Keratinocyte (primary cell): ENCODE results near the gene TRAF3. TPM values are rescaled to one million over a fixed set of nuclear protein-coding genes. Genes with fewer than 3 reads are reported as not detected.

Experiments
- DNase-seq: peaks from one replicate; pipeline ENCODE4 v3.0.0-alpha.2; 2011; ENCODE audit warnings: low read depth, missing footprints, low spot score
- FAIRE-seq: peaks from 2 replicates; lab custom pipeline; 2011; peaks lifted over from hg19 to GRCh38; lab: Jason Lieb, UNC
- H2AFZ ChIP-seq: 2 replicates; pipeline ENCODE4 v1.6.0; 2012; ENCODE audit warnings: low read length, control low read depth, inconsistent platforms; ENCODE audit not compliant: control insufficient read depth
- H3K27ac ChIP-seq: 2 replicates; pipeline ENCODE4 v1.5.1; 2011; ENCODE audit warnings: low read length; ENCODE audit not compliant: control insufficient read depth, insufficient read depth
- H3K27me3 ChIP-seq: 3 replicates; pipeline ENCODE4 v1.6.0; 2011; ENCODE audit warnings: low read length; ENCODE audit not compliant: control insufficient read depth, insufficient read depth; ENCODE audit errors: extremely low read depth
- H3K36me3 ChIP-seq, 2 experiments: 2 replicates in 1 of 2; 3 replicates in 1 of 2; pipeline ENCODE4 v1.5.1; 2011; ENCODE audit warnings: low read length in 2 of 2, mild to moderate bottlenecking in 1 of 2; ENCODE audit not compliant: control insufficient read depth in 2 of 2, insufficient read depth in 2 of 2; ENCODE audit errors: extremely low read depth in 1 of 2
- H3K4me1 ChIP-seq: 3 replicates; pipeline ENCODE4 v1.5.1; 2011; ENCODE audit warnings: low read length; ENCODE audit not compliant: control insufficient read depth, insufficient read depth; ENCODE audit errors: extremely low read depth
- H3K4me2 ChIP-seq: 3 replicates; pipeline ENCODE4 v1.6.0; 2011; ENCODE audit warnings: low read depth, low read length; ENCODE audit not compliant: control insufficient read depth, insufficient read depth; ENCODE audit errors: extremely low read depth
- H3K4me3 ChIP-seq, 3 experiments: fragments of 200-600 bp in 1 of 3; sonication (generic) in 1 of 3; 2 replicates in 2 of 3; 3 replicates in 1 of 3; pipeline ENCODE4 v1.5.1; 2011 to 2016; ENCODE audit warnings: low read length in 3 of 3, mild to moderate bottlenecking in 3 of 3, control low read depth in 2 of 3, inconsistent platforms in 1 of 3, low read depth in 1 of 3, mixed read lengths in 1 of 3, mixed run types in 1 of 3, moderate library complexity in 1 of 3; ENCODE audit not compliant: control insufficient read depth in 2 of 3, insufficient read depth in 2 of 3; ENCODE audit errors: extremely low read depth in 1 of 3
- H3K79me2 ChIP-seq: 2 replicates; pipeline ENCODE4 v1.6.0; 2012; ENCODE audit warnings: low read length; ENCODE audit not compliant: control insufficient read depth, insufficient read depth
- H3K9ac ChIP-seq: 3 replicates; pipeline ENCODE4 v1.6.0; 2011; ENCODE audit warnings: low read length; ENCODE audit not compliant: control insufficient read depth, insufficient read depth; ENCODE audit errors: extremely low read depth
- H3K9me1 ChIP-seq: 3 replicates; pipeline ENCODE4 v1.6.0; 2011; ENCODE audit warnings: low read length; ENCODE audit not compliant: control insufficient read depth, insufficient read depth; ENCODE audit errors: extremely low read depth
- H3K9me3 ChIP-seq: 2 replicates; pipeline ENCODE4 v1.5.1; 2012; ENCODE audit warnings: low read depth, low read length; ENCODE audit not compliant: control insufficient read depth
- H4K20me1 ChIP-seq: 3 replicates; pipeline ENCODE4 v1.6.0; 2011; ENCODE audit warnings: low read length; ENCODE audit not compliant: control insufficient read depth, insufficient read depth; ENCODE audit errors: extremely low read depth
- EZH2 ChIP-seq: IDR thresholded peaks from one replicate; pipeline ENCODE4 v1.6.1; 2012; ENCODE audit warnings: inconsistent platforms, mild to moderate bottlenecking, low read length, moderate library complexity
- dilution Hi-C: fragments of 300-500 bp; cut with MboI; formaldehyde crosslinking; loops from one replicate; pipeline ENCODE4 v1.7.0; 2020; ENCODE audit warnings: low sequenced_read_pairs; ENCODE audit not compliant: extremely low pct_ligation_motif_present
- polyA plus RNA-seq, 5 experiments: library from polyadenylated mRNA; depleted of rRNA in 3 of 5; stranded (reverse) in 3 of 5; stranded (forward) in 1 of 5; unstranded in 1 of 5; fragments of >200 nt; gene quantifications; 1 replicate in 1 of 5; 2 replicates in 3 of 5; 3 replicates in 1 of 5; pipeline versions ENCODE4 v1.2.1 to v1.2.3, GENCODE V29; 2011 to 2012; ENCODE audit warnings: missing spikeins in 2 of 5, low read depth in 1 of 5, low replicate concordance in 1 of 5
- TF ChIP-seq, protein P1 (sequence below), 3 experiments: IDR thresholded peaks in 1 of 3; conservative IDR thresholded peaks in 1 of 3; optimal IDR thresholded peaks in 1 of 3; 2 replicates in 2 of 3; 3 replicates in 1 of 3; pipeline versions ENCODE3 to v1.5.1; 2011; ENCODE audit warnings: low read length in 3 of 3, mild to moderate bottlenecking in 3 of 3, moderate library complexity in 2 of 3, control low read depth in 1 of 3, inconsistent platforms in 1 of 3; ENCODE audit not compliant: insufficient read depth in 2 of 3; ENCODE audit errors: extremely low read depth in 1 of 3

The TRAF3 gene
- polyA plus RNA-seq, 1 donor (not counting 4 experiments of a cell fraction or from before 2014, with no cell fraction given): 12.5 TPM

DNA sequence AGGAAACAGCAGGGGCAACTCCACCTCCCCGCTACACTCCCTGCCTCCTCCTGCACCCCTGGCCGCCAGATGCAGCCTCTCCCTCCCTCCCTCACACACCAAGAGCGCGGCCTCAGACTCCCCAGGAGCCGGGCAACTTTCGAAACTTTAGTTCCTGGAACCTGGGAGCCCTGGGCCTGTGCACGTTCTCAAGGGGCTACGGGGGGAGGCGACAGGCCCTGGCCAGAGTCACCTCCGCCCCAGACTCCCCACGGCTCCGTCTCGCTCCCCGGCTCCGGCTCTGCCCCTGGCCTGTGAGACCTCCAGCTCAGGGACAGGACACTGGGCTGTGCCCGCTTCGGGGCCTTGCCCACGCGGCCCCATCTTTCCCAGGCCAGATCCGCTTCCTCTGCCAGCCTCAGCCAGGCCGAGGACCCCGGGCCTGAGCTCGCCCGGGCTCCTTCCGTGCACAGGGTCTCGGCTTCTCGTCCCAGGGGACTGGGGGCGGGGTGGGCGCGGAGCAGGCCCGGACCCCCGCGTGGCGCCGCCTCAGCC, 150.7 kb downstream of the TRAF3 start:
- peak overlapping the region; percentile 60 for H2AFZ ChIP-seq
- no peaks in the 10 kb centered on the region for H3K9me1 ChIP-seq
- peaks cover 36% of the 10 kb centered on the region for H3K27me3 ChIP-seq
- dilution Hi-C loops: no loop called here
- H3K4me2 ChIP-seq: peak overlapping the region; percentile 90
- no peaks in the 10 kb centered on the region for H3K9me3 ChIP-seq
- H3K27ac ChIP-seq: peak overlapping the region; percentile 49
- peaks cover 22% of the 10 kb centered on the region for H3K4me1 ChIP-seq
- H3K36me3 ChIP-seq: peaks cover 1 to 2% of the 10 kb centered on the region in 2 experiments
- peak overlapping the region; percentile 29 to 64 (median 59) for H3K4me3 ChIP-seq
- DNase-seq (no peak), FAIRE-seq (no peak)
- TF ChIP-seq EZH2: no peak
- no peaks in the 10 kb centered on the region for H3K79me2 ChIP-seq
- H3K9ac ChIP-seq: peak overlapping the region; percentile 76
- H4K20me1 ChIP-seq: peaks cover 3% of the 10 kb centered on the region

DNA sequence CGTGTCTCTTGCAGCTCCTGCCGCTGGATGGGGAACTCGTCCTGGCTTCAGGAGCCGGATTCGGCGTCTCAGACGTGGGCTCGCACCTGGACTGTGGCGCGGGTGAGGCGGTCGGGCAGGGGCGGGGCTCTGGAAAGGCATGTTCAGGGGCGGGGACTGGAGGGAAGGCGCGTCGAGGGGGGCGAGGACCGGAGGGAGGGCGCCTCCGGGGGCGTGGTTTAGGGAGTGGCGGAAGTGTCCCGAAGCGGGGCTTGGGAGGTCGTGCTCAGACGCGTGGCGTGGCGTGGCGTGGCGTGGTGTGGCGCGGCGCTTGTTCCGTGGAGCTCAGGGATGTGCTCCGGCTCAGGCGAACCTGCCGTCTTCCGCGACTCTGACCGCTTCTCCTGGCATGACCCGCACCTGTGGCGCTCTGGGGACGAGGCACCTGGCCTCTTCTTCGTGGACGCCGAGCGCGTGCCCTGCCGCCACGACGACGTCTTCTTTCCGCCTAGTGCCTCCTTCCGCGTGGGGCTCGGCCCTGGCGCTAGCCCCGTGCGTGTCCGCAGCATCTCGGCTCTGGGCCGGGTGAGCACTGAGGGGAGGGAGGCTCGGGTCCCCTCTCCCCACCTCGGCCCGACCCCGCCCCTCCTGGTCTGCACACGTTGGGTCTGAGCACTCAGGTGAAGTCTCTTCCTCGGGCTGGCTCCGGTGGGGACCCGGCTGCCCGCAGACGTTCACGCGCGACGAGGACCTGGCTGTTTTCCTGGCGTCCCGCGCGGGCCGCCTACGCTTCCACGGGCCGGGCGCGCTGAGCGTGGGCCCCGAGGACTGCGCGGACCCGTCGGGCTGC, 151.4 kb downstream of the TRAF3 start:
- DNase-seq (peak; percentile 48), FAIRE-seq (no peak)
- H3K36me3 ChIP-seq: peaks cover 4% of the 10 kb centered on the region in 2 experiments
- H3K9me1 ChIP-seq: no peaks in the 10 kb centered on the region
- H3K9me3 ChIP-seq: no peaks in the 10 kb centered on the region
- H3K27ac ChIP-seq: peak overlapping the region; percentile 49
- H3K9ac ChIP-seq: peak overlapping the region; percentile 76
- peak; percentile 70 for TF ChIP-seq EZH2
- TF ChIP-seq, protein P1, sequence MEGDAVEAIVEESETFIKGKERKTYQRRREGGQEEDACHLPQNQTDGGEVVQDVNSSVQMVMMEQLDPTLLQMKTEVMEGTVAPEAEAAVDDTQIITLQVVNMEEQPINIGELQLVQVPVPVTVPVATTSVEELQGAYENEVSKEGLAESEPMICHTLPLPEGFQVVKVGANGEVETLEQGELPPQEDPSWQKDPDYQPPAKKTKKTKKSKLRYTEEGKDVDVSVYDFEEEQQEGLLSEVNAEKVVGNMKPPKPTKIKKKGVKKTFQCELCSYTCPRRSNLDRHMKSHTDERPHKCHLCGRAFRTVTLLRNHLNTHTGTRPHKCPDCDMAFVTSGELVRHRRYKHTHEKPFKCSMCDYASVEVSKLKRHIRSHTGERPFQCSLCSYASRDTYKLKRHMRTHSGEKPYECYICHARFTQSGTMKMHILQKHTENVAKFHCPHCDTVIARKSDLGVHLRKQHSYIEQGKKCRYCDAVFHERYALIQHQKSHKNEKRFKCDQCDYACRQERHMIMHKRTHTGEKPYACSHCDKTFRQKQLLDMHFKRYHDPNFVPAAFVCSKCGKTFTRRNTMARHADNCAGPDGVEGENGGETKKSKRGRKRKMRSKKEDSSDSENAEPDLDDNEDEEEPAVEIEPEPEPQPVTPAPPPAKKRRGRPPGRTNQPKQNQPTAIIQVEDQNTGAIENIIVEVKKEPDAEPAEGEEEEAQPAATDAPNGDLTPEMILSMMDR (optimal IDR thresholded peaks at IDR 0.05 in 1 of 3, IDR thresholded peaks at IDR 0.05 in 1 of 3, conservative IDR thresholded peaks at IDR 0.05 in 1 of 3; ENCODE audit: extremely low read depth in 1 of 3, insufficient read depth in 2 of 3, low read length in 3 of 3): no peak
- peak overlapping the region; percentile 90 for H3K4me2 ChIP-seq
- H3K4me1 ChIP-seq: peaks cover 19% of the 10 kb centered on the region
- no peaks in the 10 kb centered on the region for H3K79me2 ChIP-seq
- H3K27me3 ChIP-seq: peaks cover 29% of the 10 kb centered on the region
- H3K4me3 ChIP-seq: peak overlapping the region; percentile 29 to 64 (median 59)
- peak overlapping the region; percentile 60 for H2AFZ ChIP-seq
- dilution Hi-C loops: no loop called here
- H4K20me1 ChIP-seq: peaks cover 3% of the 10 kb centered on the region
